HL-60 (cell line): Measurements from ENCODE around the gene ACTN4.

Experiments used
- CTCF ChIP-seq: IDR thresholded peaks from one replicate; pipeline ENCODE4 v1.5.1; 2011; ENCODE audit warnings: low read length, control low read depth, inconsistent platforms; ENCODE audit not compliant: insufficient read depth
- POLR2AphosphoS5 ChIP-seq: IDR thresholded peaks from 2 replicates; pipeline ENCODE4 v1.6.1; 2012; ENCODE audit warnings: low read depth
- REST ChIP-seq: IDR thresholded peaks from 2 replicates; pipeline ENCODE4 v1.6.1; 2012; ENCODE audit warnings: low read depth; ENCODE audit not compliant: insufficient replicate concordance

GRCh38 chr19:38774181-38774950, 126.9 kb downstream of the ACTN4 start:
- TF ChIP-seq POLR2AphosphoS5, result no peak
- TF ChIP-seq CTCF, result no peak
- no peak for TF ChIP-seq REST
